Right hindlimb (tissue), 1 donor: ENCODE measurements around the gene TECPR2.

Source experiments
- DNase-seq: peaks from one replicate; pipeline ENCODE4 v3.0.0-alpha.2; 2018

The TECPR2 gene

DNA sequence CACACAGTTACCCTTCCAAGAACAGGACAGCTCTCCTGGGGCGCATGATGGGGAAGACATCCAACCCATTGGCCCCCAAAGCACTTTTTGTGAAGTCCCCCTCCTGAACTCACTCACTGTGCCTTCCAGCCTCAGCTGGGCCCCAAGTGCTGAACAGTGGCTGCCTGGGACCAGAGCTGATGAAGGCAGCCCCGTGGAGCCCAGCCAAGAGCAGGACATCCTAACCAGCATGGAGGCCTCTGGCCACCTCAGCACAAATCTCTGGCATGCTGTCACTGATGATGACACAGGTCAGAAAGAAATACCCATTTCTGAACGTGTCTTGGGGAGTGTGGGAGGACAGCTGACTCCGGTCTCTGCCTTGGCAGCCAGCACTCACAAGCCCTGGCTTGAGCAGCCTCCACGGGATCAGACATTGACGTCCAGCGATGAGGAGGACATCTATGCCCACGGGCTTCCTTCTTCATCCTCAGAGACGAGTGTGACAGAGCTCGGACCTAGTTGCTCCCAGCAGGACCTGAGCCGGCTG is 72.0 kb downstream of the TECPR2 start:
- DNase-seq, result no peak

DNA sequence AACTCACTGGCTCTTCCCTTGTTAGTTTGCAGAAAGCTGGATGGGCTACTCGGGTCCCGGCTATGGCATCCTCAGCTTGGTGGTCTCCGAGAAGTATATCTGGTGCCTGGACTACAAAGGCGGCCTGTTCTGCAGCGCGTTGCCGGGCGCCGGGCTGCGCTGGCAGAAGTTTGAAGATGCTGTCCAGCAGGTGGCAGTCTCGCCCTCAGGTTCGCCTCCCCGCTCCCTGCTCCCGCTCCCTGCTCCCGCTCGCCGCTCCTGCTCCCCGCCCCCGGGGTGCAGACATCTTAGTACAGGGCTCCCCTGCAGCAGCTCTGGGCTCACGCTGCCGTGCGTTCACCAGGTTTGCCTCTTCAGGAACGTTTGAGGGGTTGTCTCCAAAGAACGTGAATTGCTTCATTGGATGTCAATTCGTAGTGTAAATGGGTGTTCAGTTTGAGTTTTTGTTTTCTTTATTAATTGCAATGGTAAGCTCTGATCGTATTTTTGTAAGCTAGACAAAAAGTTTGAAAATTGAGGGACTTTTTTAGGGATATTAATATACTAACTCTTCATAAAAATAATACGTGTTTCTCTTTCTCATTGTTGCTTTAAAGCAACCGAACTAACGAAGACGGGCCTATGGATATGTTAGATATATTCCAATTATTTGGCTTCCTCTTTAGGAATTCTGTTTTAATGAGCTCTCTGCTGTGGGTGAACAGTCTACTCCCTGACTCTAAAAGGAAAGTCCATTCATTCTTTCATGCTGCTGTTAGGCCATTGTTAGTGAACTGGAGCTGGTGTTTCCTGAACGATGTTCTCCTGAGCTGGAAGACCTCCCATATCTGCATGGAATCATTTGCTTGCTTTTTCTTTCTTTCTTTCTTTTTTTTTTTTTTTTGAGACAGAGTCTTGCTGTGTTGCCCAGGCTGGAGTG is 75.5 kb downstream of the TECPR2 start:
- peak; percentile 90 for DNase-seq

DNA sequence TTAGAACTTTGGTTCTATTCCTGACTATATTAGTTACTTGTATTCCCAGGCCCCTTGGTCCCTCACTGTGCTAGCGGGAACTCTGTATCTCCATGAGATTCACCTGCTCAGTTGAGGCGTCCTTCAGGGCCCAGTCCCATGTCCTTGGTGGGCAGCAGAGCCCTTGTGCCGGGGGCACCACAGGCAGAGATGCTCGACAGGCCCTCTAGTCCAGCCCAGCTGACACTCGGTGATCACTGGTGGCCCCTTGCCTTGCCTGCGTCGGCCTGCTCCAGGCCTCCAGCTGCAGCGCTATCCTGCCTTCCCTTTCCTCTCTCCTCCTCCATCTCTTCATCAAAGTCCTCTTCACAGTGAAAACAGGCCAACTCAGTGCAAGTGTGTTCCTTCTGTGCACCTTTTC is 76.8 kb downstream of the TECPR2 start:
- DNase-seq, result no peak

DNA sequence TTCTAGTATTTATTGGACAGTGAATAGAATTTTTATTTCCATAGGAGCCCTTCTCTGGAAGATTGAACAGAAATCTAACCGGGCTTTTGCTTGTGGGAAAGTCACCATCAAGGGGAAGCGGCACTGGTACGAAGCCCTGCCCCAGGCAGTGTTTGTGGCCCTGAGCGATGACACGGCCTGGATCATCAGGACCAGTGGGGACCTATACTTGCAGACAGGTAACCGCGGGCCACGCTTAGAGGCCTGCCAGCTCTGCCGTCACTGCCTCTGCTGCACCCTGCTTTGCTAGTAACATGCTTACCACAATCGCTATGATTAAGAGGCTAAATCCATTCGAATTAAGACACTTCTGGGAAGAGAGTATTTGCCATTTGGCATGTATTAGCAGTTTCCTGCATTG is 77.7 kb downstream of the TECPR2 start:
- DNase-seq, result no peak

DNA sequence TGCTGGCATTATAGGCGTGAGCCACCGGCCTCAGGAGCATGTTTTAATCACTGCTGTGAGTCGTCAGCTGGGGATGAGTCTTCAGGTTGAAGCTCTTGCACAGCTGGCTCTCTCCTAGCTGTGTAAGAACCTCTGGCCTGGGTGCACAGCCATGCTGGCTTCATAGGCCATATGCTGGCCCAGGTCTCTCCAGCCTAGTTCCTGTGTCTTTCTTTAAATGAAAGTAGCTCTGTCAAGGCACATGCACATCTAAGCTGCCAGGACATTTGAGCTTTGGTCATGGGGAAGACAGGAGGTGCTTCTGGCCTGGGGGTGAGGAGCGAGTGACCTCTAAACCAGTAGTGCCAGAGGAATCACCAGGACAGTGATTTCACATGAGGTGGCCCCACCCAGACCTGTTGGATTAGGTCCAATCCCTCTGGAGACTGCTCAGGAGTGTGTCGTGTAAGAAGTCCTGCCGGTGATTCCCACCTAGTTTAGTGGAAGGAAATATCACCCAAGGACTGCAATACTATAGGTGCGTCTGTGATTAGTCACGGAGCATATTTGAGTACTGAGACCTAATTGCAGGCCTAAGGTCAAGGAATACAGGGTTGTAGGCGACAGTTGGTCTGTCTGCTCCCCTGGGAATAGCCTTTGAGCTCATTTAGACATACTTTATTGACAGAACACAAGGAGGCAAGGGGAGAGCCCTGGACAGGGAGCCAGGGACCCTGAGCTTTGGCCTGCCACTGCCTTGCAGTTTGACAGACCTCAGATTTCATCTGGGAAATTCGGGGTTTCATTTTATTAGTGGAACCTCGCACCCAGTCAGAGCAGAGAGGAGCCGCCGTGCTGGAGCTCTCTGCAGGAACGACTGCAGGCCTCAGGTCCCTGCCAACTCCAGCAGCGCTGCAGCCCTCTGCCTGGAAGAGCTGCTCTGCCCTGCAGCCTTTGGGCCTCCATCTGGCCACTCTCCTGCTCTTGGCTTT is 79.8 kb downstream of the TECPR2 start:
- DNase-seq, result no peak

DNA sequence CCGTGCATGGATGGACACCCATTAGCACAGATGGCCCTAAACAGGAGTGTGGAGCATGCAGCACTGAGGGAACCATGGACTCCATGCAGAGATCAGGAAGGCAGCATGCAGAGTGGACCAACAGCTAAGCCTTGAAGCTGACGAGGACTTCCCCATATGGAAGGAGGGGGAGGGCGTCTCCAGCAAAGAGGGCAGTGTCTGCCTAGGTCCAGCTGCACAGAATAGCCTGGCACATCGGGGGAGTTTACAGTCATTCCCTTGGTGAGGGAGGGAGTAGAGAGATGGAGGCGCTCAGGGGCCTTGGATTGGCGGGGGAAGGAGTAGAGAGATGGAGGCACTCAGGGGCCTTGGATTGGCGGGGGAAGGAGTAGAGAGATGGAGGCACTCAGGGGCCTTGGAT is 82.3 kb downstream of the TECPR2 start:
- no peak for DNase-seq

DNA sequence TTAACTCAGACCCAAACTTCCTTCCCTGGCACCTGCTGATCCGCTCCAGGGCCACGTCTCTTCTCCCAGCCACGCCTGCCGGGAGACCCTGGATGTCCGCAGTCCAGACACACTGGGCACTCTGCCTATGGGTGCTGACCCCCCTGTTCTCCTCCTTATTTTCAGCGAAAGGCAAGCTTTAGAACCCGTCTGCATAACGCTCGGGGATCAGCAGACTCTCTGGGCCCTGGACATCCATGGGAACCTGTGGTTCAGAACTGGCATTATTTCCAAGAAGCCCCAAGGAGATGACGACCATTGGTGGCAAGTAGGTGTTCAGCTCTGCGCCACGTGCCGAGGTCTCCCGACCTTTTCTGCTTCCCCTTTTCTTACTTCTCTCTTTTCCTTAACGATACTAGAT is 82.9 kb downstream of the TECPR2 start:
- DNase-seq, result no peak

DNA sequence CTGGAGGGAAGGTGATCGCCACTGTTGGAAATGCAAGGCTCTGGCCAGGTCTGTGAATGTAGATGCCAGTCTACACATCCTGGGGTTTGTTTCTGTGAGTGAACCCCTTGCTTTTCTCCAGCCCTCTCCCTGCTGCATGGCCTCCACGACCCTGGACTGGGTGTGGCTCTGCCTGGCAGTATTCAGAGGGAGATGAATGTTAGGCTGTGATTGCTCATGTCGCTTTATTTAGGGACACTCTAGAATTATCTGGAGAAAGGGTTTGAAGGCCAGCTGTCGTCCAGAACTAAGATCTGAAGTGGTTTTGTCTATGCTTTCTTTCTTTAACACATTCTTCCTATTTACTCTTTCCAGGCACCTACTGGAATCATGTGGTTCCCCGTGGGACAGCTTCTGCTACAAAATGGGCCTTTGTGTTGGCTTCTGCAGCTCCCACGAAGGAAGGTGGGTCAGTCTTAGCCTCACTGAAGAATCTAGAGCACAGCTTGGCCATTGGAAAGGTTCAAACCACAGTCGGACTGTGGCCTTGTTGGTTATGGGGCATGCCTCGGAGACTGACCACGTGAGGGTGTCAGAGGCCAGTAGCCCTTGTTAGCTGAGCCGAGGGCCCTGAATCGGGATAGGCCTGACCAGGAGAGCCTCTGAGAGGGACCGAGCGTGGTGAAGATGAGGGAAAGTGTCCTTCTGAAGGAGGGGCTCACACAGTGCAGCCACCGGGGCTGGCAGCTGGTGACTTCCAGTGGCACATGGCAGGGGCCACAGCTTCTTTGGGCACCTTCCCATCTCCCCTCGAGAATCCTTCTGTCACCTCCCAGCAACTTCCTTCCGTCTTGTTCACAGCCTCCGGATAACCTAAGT is 87.7 kb downstream of the TECPR2 start:
- DNase-seq, result no peak

DNA sequence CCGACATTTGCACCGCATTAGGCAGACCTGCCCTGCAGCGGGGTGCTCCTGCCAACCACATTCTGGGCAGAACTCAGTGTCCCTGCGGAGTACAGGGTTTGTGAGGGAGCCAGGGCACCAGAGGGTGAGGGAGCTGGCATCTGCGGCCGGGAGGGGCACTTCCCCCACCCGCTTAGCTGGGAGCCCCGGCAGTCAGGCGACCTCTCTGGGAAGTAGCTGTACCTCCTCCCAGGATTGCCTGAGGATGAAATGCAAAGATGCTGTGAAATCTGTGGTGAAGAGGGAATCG is 88.3 kb downstream of the TECPR2 start:
- no peak for DNase-seq

DNA sequence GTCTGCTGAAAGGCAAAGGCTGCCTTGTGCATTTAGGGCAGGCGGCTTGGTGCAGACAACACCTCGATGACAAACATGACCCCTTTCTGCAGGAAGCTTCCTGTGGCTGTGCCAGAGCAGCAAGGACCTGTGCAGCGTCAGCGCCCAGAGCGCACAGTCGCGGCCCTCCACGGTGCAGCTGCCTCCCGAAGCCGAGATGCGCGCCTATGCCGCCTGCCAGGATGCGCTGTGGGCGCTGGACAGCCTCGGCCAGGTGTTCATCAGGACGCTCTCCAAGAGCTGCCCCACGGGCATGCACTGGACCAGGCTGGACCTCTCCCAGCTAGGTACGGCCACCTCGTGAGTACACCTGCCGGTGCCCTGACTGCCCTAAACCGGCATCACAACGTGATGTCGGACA is 89.6 kb downstream of the TECPR2 start:
- DNase-seq, result no peak

DNA sequence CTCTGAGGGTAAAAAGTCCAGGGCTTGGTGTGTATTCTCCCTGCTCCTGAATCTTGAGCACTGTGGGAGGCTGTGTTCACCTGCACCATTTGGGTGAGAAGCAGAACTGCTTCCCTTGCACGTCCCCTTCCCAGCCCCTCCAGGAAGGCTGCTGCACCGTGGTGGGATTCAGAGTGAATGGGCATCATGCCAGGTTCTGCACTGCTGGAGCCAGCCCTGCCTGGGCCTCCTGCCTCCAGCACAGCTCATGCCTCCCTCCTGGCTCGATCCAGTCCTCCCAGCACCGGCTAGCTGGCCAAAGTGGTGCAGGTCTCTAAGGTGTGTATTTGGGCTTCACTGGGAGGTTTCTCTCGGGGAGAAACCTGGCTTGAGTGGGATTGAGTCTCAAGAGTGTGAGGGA is 92.0 kb downstream of the TECPR2 start:
- DNase-seq, result no peak

DNA sequence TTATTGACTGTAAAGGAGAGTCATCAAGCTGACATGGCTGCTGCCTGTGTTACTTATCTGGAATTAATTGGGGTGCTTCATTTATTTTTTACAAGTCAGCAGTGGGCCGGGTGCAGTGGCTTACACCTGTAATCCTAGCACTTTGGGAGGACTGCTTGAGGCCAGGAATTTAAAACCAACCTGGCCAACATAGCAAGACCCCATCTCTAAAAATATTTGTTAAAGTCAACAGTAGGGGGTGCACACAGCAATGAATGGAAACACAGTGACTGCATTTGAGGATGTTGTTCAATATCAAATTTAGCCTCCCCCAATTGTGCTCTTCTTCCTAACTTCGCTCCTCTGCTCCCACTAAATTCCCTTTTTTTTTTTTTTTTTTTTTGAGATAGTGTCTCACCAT is 94.8 kb downstream of the TECPR2 start:
- DNase-seq, result no peak

DNA sequence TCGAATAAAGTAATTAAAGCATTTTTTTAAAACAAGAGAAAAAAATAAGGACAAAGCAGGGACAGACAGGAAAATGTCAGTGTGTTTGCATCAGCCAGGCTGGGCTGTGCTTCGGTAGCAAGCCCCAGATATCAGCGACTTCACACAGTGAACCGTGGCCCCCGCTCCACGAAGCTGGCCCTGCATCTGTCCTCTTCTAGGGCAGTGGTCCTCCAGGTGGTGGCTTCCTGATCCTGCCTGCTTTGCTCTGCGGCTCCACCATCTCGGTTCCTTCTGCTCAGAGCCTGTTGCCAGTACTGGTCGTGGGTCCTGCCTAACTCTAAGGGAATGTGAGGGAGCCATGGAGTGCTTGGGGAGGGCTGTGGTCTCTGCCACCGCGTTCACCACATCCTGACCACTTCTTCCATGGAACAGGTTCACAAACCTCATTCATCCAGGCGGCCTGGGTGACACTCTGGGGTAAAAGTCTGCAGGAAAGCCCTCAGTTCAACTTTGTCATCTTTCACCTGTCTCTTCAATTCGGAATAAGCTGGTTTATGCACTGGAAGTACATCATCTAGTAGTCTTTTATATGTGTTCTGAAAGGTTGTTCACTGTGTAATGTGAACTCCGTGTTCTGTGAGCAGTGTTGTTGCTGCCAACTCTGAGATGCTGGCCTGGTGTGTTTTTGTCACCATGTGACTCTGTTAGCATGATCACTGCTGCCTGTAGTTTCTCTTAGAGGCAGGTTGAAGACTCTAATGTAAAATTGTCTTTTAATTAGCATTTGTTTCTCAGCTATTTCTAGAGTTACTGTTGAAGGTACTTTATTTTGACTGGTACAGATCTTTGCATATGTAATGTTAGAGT is 99.0 kb downstream of the TECPR2 start:
- no peak for DNase-seq

DNA sequence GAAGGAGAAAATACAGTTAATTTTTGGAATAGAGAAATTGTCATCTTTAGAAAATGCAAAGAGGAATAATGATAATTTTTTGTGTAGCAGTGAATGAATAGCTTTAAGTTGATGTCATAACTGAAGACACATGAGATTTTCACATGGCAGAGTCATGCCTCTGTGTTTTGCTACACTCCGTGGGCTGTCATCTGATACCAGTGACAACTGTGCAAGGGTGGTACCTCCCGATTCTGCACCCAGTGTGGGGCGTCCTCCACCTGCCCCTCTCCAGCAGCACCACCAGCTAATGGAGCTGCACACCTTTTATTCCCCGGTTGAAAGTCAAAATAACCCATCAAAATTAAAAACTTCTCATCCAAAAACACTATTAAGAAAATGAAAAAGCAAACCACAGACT is 99.7 kb downstream of the TECPR2 start:
- no peak for DNase-seq

DNA sequence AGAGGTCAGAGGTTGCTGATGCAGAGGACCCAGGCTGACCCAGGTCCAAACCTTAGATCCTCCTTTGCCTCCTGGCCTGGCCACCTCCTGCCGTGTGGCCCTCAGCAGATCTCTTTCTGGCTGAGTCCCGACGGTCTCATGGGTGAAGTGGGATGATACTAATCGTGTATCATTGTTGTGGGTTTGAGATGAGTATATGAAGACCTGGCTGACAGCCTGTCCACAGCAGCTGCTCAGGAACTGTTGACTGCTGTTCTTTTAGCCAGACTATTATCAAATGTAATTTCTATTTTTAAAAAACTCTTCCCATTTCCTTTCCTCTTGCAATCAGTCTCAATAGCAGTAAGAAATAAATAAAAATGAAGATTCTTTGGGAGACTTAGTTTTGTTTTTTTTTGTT is 101.3 kb downstream of the TECPR2 start:
- DNase-seq, result no peak

DNA sequence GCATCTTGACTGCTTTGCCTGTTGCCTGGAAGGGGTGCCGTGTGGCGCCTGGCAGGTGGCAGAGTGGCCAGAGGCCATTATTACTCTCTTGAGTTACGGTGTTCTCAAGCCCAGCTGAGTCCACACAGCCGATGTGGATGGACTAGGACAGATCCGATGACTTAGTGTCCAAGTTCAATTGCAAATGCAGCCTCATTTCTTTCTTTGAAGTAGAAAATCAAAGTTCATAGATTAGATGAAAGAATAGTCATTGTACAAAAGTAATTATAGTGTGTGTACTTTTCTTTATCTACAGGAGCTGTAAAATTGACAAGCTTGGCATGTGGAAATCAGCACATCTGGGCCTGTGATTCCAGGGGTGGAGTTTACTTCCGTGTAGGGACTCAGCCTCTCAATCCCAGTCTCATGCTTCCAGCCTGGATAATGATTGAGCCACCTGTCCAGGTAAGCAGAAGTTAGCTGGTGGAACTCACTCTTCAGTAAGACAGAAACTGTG is 102.2 kb downstream of the TECPR2 start:
- DNase-seq, result no peak

DNA sequence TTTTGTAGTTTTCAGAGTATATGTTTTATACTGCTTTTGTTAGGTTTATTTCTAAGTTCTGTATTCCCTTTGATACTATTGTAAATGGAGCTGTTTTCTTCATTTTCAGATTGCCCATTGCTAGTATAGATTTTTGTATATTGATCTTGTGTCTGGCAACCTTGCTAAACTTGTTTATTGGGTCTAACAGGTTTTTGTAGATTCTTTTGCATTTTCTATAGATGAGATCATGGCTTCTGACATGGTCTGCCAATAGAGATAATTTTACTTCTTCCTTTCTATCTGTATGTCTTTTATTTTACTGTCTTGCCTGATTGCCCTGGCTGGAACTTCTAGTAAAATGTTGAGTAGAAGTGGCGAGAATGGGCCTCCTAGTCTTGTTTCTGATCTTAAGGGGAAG is 106.5 kb downstream of the TECPR2 start:
- no peak for DNase-seq

DNA sequence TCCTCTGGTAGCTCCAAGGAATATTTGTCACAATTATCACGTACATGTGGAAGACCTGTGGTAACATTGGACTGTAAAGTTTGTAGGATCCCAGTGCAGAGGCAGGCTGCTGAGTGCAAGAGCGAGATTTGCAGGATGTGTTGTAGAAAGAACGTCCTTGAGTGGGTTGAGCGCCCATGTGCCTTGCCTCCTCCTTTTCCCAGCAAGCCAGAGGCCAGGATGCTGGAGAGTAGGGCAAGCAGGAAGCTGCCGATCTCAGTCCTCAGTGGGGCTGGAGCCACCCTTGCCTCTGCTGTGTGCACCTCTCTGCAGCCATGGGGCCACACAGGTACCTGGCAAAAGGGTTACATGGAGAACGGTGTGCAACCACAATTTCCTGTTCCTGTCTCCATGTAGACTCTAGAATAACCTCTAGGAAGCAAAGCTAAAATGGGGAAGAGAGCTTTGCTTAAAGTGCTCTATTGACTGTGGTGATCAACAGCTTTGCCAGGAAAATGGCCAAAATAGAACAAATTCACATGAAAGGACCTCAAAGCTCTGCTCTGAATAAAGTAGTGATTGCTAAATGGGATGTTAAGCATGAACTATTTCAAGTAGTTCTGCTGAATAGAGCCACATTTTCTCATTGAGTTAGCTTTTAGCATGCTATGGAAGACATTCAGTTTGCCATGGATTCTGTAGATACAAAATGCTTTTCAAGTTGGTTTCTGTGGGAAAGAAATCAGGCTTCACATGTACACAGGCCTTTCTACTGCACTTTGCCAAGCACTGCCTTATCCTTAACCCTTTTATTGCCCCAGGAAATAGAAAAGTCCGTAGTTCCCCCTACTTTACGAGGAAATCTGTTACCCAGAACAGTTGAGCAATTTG is 109.4 kb downstream of the TECPR2 start:
- no peak for DNase-seq

DNA sequence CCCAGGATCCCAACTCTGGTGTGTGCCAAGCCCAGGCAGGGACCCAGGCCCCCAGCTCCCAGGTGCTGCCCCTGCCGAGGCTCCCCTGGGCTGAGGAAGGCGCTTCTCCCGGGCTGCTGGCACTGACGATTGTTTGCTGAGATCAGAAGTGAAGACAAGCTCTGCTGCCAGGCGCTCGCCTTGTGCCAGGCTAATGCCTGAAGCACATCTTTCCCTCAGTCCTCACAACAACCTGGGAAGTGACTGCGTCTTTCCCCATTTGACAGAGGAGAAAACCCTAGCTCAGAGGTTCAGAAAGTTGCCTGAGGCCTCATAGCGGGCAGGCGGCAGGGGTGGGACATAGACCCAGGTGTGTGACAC is 110.0 kb downstream of the TECPR2 start:
- DNase-seq, result no peak

DNA sequence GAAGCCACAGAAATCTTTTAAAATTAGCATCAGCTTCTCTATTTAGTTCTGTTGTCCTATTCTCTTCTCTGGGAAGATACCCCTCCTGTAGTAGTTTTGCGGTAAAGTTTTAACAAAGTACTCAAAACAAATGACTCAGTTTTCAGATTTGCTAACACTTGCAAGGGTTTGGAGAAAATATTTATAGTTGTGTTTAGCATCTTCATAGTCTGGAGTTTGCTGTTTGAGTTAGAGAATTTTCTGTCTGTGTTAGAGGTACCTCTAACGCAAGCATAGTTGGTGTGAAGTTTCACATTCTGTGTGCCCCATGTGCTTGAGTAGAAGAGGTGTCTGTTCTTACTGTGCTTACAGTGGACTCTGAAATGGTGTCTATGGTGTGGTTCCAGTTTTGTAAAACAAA is 110.8 kb downstream of the TECPR2 start:
- DNase-seq, result no peak

DNA sequence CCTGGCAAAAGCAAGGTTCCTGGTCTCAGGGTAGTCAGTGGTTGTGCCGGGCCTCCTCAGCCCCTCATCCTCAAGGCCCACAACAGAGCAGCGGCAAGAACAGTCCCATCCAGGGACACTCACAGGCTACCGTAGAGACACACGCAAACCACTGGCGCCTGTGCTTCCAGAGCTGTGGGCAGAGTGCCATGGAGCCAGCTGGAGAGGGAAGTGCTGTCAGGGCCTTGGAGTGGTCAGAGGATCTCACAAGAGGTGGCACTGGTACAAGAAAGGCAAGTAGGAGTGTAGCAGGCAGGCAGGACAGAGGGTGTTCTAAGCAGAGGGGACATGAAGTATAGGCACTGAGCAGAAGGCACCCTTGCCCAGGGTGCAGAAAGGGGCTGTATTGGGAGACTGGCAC is 112.2 kb downstream of the TECPR2 start:
- peak; percentile 71 for DNase-seq
